GM12801 (cell line): ENCODE measurements around the gene CD9.

Experiments used
- CTCF ChIP-seq: IDR thresholded peaks from one replicate; pipeline ENCODE4 v1.5.1; 2011; ENCODE audit warnings: control low read depth; ENCODE audit not compliant: insufficient read length; ENCODE audit errors: extremely low read depth

The CD9 gene

GRCh38 chr12:6163416-6164060 lies 36.7 kb upstream of the CD9 start:
- TF ChIP-seq CTCF: no peak

- no peak for TF ChIP-seq CTCF
Measured at GRCh38 chr12:6165395-6165794, 34.8 kb upstream of the CD9 start.

GRCh38 chr12:6166808-6167207 lies 33.4 kb upstream of the CD9 start:
- no peak for TF ChIP-seq CTCF

GRCh38 chr12:6167327-6168280 lies 32.6 kb upstream of the CD9 start:
- no peak for TF ChIP-seq CTCF

- no peak for TF ChIP-seq CTCF
Measured at GRCh38 chr12:6171409-6172015, 28.7 kb upstream of the CD9 start.

- TF ChIP-seq CTCF: no peak
Measured at GRCh38 chr12:6172086-6172485, 28.1 kb upstream of the CD9 start.

- no peak for TF ChIP-seq CTCF
Measured at GRCh38 chr12:6172862-6173261, 27.3 kb upstream of the CD9 start.
